SHP77 treated with DMSO at 0.1 percent for 48 hours (cell line): ENCODE data around the gene SLC22A23.

ENCODE experiments used
- DNase-seq: peaks from one replicate; lab custom pipeline; 2025; lab: John Stamatoyannopoulos, UW

The SLC22A23 gene

DNA sequence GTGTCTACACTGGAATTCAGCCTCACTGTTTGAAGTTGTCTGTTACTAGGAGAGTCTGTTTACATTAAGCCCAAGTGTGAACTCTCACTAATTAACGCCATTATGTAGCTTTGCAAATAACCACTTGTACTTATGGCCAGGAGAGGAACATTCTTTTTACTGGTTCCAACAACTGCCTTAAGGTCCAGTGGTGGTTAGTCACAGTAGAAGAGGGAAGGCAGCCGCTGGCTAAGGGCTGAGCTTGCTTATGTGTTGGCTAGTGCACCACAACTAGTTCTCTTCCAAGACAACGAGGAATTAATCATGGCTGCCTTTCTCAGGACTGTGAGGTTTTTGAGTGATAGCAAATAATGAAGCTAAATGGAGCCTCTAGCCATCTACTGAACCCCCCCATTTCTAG is 14.9 kb upstream of the SLC22A23 start:
- no peak for DNase-seq

DNA sequence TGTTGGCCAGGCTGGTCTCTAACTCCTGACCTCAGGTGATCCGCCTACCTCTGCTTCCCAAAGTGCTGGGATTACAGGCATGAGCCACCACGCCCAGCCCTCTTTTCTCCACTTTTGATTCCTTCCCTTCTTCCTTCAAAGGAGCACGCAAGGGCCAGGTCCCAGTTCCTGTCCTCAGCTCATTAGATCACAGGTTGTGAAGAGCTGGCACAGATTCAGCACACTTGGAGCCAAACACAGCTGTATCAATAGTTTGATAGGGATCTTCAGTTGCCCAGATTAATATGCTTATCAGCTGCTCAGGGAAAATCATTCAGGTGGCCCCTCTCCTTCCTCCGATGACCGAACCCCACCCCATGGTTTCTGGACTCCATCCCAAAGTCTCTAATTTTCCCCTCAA is 14.4 kb upstream of the SLC22A23 start:
- no peak for DNase-seq

DNA sequence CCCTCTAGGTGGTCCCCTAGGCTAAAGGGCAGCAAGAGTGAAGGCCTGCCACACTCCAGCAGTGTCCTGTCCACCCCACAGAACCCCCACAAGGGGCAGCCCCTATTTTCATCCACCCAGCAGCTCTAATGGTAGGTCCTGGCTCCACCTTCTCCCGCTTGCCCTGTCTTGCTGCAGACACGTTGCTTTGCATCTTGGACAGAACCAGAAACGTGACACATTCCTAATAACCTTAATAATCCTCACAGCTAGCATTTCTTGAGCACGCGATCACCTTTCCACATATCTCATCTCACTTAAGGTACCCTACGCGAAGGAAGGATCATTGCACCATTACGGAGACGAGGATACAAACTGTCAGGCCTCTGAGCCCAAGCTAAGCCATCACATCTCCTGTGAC is 11.7 kb upstream of the SLC22A23 start:
- DNase-seq: no peak

DNA sequence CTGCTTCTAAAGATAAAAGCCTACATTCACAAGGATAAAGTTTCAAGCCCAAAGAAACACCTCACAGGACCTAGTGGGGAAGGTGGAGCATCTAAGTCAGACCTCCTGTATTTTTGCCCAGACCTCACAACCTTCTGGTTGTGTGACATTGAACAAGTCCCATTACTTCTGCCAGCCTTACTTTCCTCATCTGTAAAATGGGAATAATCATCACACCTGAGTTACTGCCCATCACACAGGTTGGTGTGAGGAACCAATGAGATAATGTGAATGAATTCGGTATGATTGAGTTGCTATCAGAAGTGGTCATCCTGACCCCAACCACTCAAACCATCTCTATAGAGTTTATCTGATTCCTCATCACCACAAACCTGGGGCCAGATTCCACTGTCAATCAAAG is 11.1 kb upstream of the SLC22A23 start:
- DNase-seq: no peak

DNA sequence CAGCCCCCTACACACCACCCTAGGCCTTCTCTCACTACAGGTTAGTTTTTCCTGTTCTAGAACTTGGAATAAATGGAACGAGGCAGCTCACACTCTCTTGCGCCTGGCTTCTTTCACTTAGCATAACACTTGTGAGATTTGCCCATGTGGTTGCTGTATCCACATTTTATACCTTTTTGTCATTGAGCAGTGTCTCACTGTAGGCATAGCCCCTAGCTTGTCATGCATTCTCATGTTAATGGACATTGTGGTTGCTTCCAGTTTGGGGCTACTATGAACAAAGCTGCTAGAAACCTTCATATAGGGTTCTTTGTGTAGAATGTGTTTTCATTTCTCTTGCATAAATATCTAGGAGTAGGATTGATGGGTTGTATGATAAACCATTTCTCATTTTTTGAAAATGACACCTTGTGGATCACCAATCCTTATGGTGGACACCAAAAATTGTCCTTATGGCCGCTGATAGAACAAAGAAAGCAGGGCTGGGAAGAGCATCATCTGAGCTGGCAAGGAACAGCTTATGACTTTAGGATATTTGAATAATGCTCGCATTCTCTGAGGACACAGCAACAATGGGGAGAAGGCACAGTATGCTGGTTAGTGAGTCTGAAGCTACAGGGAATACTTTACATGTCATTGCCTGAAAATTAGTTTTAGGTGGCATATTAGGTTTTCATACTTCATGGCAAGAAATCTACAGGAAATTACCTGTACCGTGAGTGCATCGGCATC is 9.8 kb upstream of the SLC22A23 start:
- no peak for DNase-seq

DNA sequence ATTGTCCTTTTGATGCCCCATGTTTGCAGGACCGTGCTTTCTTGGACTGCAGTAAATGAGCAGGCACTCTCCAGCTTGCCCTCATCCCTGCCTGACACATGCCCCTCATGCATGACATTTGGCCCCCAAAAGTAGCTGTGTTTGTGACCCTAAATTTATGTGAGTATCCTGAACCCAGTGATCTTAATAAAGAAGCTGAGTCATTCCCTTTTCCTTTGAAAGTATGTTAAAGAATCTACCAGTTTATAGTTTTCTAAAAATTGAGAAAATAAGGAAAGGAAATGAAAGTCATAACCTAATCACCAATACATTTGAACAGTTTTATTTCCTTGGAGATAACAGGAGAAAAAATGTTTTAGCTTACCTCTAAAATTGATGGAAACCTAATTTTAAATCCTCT is 3.4 kb upstream of the SLC22A23 start:
- no peak for DNase-seq

DNA sequence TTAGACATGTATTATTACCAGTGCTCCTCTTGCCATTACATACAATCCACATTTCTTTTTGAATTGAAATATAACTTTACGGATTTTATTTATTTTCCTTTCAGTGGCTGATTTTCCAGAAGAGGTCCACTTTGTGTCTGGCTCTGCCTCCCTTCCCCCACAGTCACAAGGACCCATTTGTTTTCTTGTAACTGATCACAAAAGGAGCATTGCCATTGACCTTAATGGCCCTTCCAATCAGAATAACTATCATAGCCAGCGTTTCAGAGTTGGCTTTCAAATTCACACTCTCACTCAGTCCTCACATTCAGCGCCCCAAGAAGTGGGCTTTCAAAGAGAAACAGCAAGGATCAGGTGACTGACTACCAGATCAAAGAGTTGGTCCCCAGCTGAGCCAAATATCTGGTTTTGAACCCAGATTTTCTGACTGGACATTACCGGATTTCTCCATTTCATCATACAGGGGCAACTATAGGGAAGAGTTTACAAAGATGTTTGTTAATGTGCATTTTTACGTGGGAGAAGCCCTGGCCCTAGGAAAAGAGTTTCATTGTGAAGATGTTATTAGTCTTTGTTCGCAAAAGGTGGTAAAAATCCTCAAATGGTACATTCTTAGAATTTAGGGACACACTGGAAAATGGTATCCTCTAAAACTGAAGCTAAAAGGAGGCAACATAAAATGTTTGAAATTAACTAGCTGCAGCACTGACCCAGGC is 2.0 kb upstream of the SLC22A23 start:
- no peak for DNase-seq

DNA sequence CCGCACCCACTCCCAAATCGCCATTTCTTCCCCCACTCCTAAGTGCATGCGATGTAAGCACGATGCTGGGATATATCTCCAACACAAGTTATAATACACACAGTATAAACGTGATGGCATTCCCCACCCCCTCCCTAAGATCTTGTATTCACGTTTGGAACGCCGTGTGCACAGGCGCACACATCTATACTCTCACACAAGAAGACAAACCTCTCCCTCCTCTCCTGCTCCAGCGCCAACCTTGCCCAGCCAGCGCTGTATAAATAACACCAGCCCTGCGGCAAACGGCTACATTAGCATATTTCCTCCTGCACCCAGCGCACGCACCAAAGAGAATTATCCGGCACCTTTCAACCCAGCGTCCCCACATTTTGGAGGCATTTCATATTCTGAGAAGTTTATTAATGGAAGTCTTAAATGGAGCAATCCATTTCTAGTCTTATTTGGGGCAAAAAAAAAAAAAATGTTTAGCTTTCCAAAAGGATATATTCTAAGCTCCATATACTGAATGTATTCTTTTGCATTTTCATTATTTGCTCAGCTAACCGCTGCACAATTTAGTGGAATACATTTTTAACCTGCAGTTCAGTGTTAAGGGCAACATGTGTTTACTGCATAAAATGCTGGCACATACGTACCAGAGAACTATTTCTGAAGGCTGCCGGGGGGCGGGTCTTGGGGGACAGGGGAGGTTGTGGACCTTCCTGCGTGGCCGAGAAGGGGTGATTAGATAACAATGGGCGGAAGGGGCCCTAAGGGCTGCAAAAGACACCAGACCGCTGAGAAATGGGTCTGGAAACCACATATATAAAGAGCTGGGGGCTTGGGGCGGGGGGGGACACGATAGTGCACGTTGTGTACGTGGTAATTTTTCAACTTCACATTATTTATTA is 1.1 kb upstream of the SLC22A23 start:
- DNase-seq: peak; percentile 66

DNA sequence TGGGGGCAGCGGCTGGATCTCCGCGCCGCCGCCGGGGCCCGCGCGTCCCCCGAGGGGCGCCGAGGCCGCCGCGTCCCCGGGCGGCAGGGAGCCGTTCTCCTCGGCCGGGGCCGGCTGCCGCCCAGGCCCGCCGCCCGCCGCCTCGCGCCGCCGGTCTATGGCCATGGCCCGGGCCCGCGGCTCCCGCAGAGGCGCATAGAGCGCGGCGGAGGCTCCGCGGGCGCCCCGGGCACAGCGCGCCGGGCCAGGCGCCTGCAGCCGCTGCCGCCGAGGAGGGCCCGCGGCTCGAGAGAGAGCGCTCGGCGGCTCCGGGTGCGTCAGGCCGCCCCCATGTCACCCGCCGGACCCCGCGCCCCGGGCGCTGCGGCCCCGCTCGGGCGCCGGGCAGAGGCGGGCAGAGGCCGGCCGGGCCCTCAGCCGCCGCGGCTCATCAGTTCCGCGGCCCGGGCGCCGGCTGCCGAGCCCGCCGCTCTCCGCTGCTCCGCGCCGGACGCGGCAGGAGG is 404 bp downstream of the SLC22A23 start:
- DNase-seq: no peak

DNA sequence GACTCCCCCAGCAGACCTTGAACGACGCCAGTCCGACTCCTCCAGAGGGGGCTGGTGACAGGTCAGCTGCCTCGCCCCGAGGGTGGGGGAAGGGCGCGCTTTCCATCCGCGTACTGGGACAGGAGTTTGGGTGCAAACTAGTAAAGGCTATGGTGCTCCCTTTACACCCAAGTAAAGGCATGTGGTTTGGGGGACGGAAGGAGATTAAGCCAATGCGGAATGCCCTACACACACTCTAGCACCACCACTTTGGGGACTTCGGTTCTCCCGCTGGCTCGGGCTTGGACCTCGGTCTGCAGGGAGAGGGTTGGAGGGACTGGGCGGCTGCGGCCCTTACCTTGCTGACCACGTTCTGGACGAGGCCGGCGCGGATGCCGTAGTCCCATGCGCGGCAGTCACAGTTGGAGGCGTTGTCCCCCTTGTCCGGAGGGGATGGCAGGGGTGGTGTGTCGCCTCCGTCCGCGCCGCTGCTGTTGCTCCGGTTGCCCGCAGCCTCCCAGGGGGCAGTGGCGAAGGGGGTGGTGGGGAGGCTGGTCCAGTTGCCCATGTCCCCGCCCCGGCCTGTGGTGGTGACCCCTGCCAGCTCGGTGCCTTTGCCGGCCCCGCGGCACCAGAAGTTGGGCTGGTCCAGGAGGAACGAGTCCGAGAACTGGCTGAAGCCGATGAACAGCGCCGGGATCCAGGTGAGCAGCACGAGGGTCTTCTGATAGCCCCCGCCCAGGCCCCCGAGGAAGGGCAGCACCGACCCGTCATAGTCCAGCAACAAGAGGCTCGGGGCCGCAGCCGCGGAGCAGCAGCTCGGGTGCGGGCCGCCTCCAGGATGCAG is 1.1 kb downstream of the SLC22A23 start:
- no peak for DNase-seq

DNA sequence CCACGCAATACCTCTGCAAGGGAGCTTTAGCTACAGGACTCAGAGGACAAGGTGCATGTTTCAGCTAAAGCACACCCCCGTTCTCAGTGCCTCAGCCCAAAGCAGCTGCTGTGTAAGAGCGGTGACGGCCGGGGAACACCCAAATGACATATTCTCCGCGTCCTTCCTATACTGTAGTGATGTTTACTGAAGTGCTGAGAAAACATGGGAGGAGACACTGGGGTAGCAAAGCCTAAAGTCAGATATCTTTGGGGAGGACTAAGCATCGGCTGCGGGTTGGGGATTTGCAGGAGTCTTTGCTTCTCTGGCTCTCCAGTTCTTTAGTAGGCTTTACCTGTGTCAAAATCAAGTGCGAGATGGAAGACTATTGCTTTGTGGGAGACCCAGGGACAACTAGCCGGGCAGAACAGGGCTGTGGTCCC is 1.7 kb downstream of the SLC22A23 start:
- no peak for DNase-seq

DNA sequence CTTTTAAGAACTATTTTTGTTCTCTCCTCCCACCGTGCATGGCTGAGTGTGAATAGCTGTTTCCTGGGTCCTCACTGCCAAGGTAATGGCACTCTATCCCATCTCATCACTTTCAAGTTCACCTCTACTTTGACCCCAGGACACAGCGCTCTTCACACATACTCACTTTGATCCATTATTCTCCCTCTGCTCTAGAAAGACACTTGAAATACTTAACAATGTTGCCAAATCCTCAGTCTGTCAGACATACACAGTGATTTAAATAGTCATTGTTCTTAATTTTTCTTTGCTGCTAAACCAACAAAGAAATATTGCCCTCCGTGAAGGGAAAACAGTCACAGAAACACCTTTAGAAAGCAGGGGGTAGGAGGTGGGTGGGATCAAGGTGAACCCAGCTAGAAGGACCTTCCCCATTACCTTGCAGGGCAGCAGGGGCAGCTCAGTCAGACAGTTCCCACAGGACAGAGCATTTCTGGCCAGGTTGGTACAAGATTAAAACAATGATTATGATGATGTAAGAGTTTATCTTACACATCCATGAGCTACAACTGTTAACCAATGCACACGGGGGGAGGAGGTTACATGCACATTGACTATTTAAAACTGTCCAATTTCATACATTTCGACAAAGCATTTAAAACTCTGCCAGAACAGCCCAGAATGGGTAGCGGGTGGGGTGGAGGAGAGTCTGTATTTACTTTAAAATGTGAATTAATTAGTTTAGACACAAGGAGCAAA is 2.4 kb downstream of the SLC22A23 start:
- DNase-seq: no peak

DNA sequence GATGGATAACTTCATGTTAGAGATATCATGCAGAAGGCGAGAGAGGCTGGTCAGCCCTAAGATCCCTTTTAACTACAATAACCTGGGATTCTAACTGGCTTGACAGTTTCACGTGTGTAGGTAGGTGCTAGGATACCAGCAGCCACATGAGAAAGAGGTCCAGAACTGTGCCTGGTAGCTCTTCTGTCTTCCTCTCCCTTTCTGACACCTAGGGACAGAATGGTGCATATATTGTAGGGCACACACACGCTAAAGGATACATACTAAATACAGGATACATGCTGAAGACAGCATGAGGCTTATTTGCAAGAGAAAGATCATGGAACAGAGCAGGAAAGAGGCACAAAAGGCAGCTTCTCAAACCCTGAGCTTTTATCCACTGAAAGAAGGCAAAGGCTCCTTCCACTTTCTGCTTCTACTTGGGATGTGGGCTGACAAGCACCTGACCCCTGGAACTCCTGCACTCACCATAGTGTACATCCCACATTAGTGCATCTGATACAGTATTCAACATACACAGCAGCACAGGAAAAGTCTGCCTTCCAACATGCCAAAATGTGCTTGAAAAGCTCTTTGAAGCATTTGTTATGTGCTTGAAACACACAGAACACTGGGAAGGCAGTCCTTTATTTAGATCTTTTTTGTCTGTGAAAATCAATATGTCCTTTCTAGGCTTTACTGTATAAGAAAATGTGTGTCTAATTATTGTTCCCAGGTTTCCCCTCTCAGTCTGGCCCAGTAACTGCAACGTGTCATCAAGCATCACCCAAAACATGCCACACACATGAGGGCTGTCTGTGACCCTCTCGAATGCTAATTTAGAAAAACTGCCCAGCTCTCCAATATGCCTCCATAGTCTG is 3.2 kb downstream of the SLC22A23 start:
- DNase-seq: no peak

DNA sequence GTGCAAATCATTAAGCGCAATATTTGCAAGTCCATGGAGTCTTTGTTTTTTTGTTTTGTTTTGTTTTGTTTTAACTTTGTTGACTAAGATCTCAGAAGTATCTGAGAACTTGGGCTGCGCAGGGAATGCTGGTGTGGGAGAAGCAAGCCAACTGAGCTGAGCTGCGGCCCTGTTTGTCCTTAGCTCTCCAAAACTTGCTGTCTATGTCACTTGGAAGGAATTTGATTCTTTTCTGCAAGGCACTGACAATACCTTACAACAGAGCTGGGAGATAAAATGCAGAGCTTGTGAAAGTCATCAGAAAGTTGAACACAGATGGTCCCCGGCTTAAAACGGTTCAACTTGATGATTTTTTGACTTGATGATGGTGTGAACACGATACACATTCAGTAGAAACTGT is 5.4 kb downstream of the SLC22A23 start:
- no peak for DNase-seq

DNA sequence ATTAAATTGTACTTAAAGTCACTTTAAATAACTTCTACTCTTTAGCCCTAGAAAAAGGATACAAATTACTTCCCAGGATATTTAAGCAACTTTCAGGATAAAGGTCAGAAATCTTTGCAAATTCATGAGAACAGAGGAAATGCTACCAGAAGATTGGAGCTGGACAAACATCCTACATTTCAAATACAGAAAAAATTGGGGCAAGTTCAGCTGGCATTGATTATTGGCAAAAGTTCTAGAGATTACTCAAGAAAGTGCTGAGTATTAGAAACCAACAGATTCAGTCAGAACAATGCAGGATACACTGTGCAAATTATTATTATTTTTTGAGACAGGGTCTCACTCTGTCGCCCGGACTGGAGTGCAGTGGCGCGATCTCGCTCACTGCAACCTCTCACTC is 6.0 kb downstream of the SLC22A23 start:
- no peak for DNase-seq

DNA sequence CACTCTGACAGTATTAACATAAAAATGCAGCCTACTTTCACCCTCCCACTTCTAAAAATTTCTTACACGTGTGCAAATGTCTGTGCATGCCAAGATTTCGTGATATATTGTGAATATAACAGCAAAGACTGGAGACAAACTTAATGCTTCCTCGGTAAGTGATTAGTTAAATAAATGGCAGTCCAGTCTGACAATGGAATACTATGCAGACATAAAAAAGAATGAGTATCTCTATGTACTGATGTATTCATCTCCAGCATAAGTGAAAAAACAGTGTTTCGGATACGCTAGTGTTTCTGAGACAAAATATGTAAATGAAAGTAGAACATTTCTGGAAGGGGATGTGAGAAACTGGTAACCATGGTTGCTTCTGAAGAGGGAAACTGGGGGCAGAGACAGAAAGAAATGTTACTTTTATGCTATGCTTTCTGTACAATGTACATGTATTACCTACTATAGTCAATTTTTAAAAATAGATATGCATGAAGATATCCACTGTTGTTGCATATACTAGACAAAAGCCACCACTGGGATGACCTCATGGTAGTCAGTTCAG is 7.0 kb downstream of the SLC22A23 start:
- DNase-seq: no peak

DNA sequence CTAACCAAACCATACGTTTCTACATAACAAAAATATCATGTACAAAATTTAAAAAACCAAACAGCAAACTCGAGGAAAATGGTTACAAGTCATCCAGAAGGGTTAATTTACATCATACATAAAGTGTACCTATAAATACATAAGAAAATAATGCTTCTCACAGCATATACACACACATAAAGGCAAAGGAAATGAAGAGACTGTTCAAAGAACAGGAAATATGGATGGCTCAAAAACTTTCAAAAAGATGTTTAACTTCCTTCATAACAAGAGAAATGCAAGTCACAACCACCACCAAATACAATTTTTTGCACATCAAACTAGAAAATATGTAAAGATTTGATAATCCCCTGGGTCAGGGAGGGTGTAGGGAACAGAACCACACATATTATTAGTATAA is 7.5 kb downstream of the SLC22A23 start:
- no peak for DNase-seq

DNA sequence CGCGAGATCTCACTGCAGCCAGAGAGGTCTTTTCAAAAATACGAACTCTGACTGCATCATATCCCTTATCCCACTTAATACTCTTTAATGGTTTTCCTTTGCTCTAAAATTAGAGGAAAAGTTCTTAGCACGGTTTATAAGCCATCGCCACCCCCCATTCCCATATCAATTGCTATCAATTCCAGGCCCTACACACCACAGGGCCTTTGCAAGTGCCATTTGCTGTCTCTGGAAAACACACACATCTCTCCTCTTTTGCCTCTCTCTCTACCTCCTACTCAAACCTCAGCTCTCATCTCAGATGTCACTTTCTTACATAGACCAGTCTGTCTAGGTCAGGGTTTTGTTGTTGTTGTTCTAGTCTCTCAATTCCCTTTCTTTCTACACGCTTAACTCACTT is 9.8 kb downstream of the SLC22A23 start:
- DNase-seq: no peak

DNA sequence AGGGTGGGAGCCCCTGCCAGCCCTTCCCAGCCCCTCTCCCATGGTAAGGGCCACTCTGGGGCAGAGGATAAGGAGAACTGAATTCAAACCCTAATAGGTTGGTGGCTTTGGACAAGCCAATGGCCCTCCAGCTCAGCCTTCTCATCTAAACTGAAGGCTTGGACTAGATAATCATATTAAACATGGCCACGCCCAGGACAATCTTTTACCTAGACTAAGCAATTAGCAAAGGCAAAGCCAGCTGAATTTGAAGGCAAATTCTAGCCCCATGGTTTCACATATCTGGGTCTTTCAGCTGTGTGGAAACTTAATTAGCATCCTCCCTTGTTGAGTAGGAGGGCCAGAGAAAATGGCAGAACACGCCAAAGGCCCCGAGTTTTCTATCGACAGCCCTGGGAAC is 10.7 kb downstream of the SLC22A23 start:
- DNase-seq: no peak
